Measurements from ENCODE around the gene PHC3.
"Not testable (repeated sequence)": the region's sequence is repeated elsewhere in the genome, so short reads cannot be mapped to it uniquely, and the experiment has no call there.

The PHC3 gene, protein sequence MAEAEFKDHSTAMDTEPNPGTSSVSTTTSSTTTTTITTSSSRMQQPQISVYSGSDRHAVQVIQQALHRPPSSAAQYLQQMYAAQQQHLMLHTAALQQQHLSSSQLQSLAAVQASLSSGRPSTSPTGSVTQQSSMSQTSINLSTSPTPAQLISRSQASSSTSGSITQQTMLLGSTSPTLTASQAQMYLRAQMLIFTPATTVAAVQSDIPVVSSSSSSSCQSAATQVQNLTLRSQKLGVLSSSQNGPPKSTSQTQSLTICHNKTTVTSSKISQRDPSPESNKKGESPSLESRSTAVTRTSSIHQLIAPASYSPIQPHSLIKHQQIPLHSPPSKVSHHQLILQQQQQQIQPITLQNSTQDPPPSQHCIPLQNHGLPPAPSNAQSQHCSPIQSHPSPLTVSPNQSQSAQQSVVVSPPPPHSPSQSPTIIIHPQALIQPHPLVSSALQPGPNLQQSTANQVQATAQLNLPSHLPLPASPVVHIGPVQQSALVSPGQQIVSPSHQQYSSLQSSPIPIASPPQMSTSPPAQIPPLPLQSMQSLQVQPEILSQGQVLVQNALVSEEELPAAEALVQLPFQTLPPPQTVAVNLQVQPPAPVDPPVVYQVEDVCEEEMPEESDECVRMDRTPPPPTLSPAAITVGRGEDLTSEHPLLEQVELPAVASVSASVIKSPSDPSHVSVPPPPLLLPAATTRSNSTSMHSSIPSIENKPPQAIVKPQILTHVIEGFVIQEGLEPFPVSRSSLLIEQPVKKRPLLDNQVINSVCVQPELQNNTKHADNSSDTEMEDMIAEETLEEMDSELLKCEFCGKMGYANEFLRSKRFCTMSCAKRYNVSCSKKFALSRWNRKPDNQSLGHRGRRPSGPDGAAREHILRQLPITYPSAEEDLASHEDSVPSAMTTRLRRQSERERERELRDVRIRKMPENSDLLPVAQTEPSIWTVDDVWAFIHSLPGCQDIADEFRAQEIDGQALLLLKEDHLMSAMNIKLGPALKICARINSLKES

DNA sequence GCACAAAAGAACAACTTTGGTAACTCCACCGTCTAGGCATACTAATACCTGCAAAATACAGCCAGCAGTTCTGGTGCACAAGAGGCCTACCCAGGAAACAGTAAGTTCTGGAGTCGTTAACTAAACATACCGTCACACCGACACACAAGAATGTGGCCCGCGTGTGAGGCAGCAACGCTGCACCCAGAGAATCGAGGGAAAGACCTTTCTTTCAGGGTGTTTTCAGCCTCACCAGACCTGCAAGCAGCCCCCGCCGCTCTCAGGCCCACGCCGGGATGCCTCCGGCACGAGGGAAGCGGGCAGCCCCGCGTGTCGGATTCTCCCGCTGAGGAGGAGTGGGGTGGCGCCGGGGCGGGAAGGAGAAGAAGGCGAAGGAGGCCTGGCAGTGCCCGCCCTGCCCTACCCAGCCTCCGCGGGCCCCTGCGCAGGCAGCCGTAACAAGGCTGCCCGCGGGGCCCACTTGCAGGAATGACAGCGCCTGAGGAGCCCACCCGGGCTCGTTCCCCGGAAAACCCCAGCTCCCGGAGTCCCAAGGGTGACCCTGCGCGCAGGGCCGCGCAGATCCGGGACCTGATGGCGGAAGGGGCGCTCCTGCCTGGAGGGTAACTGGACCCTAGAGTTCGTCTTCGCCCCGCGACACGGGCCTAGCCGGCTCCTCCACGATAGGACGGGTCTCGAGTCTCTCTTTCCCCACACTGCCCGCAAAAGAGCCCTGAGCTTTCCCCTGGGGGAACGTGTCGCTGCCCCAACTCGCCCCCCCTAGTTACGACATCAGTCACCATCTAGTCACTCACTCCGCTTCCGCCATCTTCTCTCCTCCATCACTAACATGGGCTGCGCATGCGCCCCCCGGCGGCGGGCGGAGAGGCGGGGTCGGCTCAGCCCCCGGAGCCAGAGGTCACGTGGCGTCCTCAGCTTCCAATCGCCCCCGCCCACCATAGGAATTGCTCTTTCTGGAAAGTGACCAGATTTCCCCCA lies at the start of gene PHC3:
PHC3 (minus strand) TSS at position 826 of the 978 bp plus-strand sequence; CDS start at position 808, 18 bp downstream.
- DNase-seq = peak; percentile 90 to 93

GRCh38 chr3:170228093-170228766 lies 46.7 kb upstream of the PHC3 start:
- no peak for DNase-seq

- DNase-seq = no peak
These were observed 45.0 kb upstream of the PHC3 start for GRCh38 chr3:170226426-170226960.

DNA sequence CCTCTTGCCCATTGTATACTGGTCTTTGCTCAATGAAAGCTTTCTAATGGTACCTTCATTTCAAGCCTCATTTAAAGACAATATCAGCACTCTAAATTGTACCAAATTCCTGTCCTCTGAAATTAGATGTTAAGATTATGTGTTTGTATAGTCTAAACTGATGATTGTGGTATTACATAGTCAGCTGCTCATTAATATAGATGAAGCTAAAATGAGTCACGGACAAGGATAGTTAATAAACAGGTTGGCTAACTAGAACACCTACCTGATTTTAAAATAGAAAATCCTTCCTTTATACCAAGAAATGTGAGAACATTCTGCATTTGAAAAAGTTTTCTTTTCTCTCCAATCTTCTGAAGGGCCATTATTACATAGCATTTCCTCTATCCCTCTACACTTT lies 43.6 kb upstream of the PHC3 start:
- DNase-seq = no peak

DNA sequence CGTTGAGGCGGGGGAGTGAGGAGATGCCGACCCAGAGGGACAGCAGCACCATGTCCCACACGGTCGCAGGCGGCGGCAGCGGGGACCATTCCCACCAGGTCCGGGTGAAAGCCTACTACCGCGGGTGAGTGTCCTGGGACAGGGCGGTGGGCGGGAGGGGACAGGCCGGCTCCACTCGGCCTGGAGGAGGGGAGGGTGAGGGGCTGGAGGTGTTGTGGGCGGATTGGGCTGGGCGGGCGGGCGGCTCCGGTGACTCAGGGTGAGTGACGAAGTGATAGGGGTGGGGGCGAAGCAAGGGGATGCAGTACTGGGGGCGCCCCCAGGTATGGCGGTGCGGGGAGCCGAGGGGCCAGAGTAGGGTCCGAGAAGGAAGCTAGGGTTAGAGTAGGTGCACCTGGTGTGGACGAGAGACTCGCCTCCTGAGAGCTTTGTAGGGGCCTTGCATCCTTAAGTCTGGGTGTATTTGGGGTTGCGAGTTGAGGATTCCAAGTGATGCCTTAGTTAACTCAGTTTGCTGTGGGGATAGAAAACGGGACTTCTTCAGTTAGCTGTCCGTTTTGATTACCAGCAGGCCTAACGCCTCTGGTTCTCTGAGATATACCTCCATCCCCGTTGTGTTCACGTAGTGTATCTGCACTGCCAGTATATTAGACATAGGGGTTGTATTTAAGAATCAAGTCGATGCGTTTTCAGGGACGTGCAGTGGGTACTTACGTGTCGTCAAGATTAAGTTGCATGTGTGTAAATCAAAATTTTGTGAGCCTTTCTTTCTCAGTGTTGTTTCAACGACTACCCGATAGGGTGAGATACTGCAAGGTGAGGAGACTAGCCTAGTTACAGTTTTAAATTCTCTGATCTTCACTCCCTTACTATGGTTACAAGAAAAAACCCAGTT lies 41.4 kb upstream of the PHC3 start:
- DNase-seq = peak; percentile 47 to 50

- DNase-seq = peak; percentile 90 to 94
These were observed 40.6 kb upstream of the PHC3 start, which contains the start of gene PRKCI for GRCh38 chr3:170221924-170222646. Gene PRKCI (plus strand): TSS chr3:170222424. CDS start chr3:170222670, 246 bp downstream.

DNA sequence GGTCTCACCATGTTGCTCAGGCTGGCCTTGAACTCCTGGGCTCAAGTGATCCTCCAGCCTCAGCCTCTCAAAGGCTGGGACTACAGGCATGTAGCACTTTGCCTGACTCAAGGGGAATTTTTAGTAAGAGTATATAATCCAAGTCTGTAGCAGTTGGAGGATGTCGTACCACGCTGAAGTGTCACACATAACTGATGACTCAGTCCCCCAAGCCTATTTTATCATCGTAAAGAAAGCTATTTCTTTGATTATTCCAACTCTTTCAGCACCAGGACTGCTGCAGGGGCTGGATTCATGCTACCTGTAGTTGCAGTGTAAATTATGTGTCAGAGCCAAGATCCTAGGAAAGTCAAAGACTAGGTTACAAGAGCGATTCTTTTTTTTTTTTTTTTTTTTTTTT lies 39.3 kb upstream of the PHC3 start:
- no peak for DNase-seq

DNA sequence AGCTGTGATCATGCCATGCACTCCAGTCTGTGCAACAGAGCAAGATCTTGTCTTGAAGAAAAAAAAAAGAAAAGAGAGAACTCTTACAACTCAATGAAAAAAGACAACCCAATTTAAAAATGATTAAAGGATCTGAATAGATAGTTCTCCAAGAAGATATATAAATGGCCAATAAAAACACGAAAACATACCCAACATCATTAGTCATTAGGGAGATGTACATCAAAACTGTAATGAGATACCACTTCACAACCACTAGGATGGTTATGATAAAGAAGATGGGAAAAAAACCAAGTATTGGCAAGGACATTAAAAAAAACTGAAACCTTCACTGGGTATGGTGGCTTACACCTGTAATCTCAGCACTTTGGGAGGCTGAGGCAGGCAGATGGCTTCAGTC lies 38.3 kb upstream of the PHC3 start:
- DNase-seq = no peak

- DNase-seq = no peak
These were observed 30.1 kb upstream of the PHC3 start for GRCh38 chr3:170211668-170212067.

- DNase-seq = no peak
These were observed 26.2 kb upstream of the PHC3 start for GRCh38 chr3:170207717-170208116.

DNA sequence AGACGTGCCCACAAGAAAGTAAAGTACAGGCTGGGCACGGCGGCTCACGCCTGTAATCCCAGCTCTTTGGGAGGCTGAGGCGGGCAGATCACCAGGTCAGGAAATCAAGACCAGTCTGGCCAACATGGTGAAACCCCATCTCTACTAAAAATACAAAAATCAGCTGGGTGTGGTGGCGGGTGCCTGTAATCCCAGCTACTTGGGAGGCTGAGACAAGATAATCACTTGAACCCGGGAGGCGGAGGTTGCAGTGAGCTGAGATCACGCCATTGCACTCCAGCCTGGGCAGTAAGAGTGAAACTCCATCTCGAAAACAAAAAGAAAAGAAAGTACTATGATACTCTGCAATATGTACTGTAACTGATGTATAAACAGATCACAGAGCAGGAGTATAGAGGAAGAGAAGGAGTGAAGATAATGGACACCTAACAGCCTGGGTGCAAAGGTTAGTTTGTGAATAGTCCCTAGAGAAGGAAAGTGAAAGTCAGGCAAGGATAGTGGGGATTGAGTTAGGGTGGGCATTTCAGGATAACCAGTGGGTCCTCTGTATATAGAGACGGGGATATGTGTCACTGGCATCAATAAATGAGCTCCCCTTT lies 24.7 kb upstream of the PHC3 start:
- DNase-seq = not testable (repeated sequence)

- DNase-seq = no peak
These were observed 23.8 kb upstream of the PHC3 start for GRCh38 chr3:170205302-170205701.

DNA sequence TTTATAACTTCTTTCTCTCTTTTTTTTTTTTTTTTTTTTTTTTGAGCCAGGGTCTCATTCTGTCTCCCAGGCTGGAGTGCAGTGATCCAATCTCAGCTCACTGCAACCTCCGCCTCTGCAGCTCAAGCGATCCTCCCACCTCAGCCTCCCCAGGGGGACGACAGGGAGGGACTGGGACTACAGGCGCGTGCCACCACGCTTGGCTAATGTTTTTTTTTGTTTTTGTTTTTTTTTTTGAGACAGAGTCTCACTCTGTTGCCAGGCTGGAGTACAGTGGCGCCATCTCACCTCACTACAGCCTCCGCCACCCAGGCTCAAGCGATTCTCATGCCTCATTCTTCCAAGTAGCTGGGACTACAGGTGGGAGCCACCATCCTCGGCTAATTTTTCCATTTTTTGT lies 23.0 kb upstream of the PHC3 start:
- DNase-seq = no peak

DNA sequence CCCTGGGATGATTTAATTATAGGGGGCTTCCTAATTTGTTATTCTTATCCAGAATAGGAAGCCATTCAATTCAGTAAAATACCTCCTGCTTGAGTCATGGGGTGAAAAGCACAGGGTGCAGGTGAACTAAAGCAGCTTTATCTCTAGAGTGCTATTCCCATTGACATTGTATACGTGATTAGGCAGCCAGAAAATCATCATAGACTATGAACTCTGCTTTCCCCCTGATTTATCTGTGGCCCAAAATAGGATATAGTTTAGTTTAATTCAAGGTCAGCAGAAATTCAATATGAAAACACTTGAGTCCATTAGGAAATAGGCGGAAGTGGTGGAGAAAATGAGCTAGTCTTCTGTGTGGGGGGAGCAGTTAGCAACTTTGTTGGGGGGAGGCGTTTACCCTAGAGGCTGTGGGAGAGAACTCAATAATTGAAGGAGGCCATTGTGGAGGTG lies 22.5 kb upstream of the PHC3 start:
- DNase-seq = no peak

GRCh38 chr3:170203457-170203856 lies 21.9 kb upstream of the PHC3 start:
- no peak for DNase-seq

GRCh38 chr3:170201527-170201926 lies 20.0 kb upstream of the PHC3 start:
- DNase-seq = no peak

DNA sequence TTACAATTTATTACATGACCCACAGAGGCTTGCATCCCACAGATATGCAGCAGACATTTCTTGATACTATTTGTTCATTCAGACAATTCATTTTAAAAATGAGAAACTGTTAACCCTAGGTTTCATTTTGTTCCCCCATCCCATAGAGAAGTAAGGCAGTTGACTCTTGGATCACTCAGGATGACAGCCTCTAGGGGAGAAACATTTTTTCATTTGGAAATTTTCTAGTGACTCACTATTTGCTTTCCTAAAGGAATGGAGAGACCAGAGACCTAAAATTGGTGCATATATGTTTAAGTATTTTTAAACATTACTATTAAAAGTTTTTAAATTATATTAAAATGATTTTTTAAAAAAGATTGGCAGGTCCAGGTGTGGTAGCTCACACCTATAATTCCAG lies 19.5 kb upstream of the PHC3 start:
- no peak for DNase-seq

GRCh38 chr3:170196833-170197232 lies 15.3 kb upstream of the PHC3 start:
- DNase-seq = no peak

GRCh38 chr3:170195759-170196158 lies 14.2 kb upstream of the PHC3 start:
- not testable (repeated sequence) for DNase-seq
